Liver (tissue), 9 donors: ENCODE results near the gene B9D2. TPM values are rescaled to one million over a fixed set of nuclear protein-coding genes. Genes with fewer than 3 reads are reported as not detected.

Experiments used
- DNase-seq: peaks from one replicate; pipeline ENCODE4 v3.0.0-alpha.2; 2017; ENCODE audit warnings: low spot score
- H3K27ac ChIP-seq, 2 donors: one replicate each; pipeline ENCODE4 v1.7.0; 2013; ENCODE audit warnings: inconsistent platforms in 2 of 2, low read length in 2 of 2, control low read depth in 1 of 2, low read depth in 1 of 2, mild to moderate bottlenecking in 1 of 2
- H3K27me3 ChIP-seq, 4 donors: one replicate each; pipeline versions ENCODE4 v1.6.1 to v1.7.0; 2013; ENCODE audit warnings: low read length in 3 of 4, inconsistent platforms in 1 of 4, mild to moderate bottlenecking in 1 of 4, moderate library complexity in 1 of 4; ENCODE audit not compliant: control insufficient read depth in 4 of 4, insufficient read depth in 4 of 4
- H3K36me3 ChIP-seq, 4 donors: one replicate each; pipeline versions ENCODE4 v1.6.1 to v1.7.0; 2013; ENCODE audit warnings: low read length in 3 of 4, mild to moderate bottlenecking in 3 of 4, low read depth in 1 of 4, moderate library complexity in 1 of 4; ENCODE audit not compliant: control insufficient read depth in 4 of 4, insufficient read depth in 3 of 4
- H3K4me1 ChIP-seq, 4 donors: one replicate each; pipeline versions ENCODE4 v1.6.1 to v1.7.0; 2013; ENCODE audit warnings: low read length in 3 of 4, mild to moderate bottlenecking in 3 of 4, moderate library complexity in 1 of 4; ENCODE audit not compliant: control insufficient read depth in 4 of 4, insufficient read depth in 4 of 4
- H3K4me3 ChIP-seq, 3 donors: one replicate each; pipeline versions ENCODE4 v1.6.1 to v1.7.0; 2013; ENCODE audit warnings: low read length in 3 of 3, control low read depth in 1 of 3, low read depth in 1 of 3, mild to moderate bottlenecking in 1 of 3
- H3K9ac ChIP-seq, 2 donors: one replicate each; pipeline ENCODE4 v1.7.0; 2013; ENCODE audit warnings: low read length in 2 of 2, mild to moderate bottlenecking in 2 of 2, moderate library complexity in 2 of 2, control low read depth in 1 of 2, low read depth in 1 of 2
- H3K9me3 ChIP-seq, 4 donors: one replicate each; pipeline versions ENCODE4 v1.6.1 to v1.7.0; 2013; ENCODE audit warnings: low read length in 3 of 4; ENCODE audit not compliant: control insufficient read depth in 4 of 4
- EGR1 ChIP-seq, 2 donors: IDR thresholded peaks; 2 replicates each; pipeline ENCODE4 v1.6.1; 2016 to 2018; ENCODE audit warnings: antibody characterized with exemption in 2 of 2, low read depth in 2 of 2
- FOXA2 ChIP-seq: IDR thresholded peaks from 2 replicates; pipeline ENCODE4 v1.6.1; 2016; ENCODE audit warnings: antibody characterized with exemption
- GABPA ChIP-seq, 2 donors: IDR thresholded peaks in 1 of 2; conservative IDR thresholded peaks in 1 of 2; 2 replicates each; pipeline ENCODE4 v1.6.1; 2016; ENCODE audit warnings: antibody characterized with exemption in 2 of 2, mild to moderate bottlenecking in 1 of 2, moderate library complexity in 1 of 2
- HNF4A ChIP-seq, 2 donors: conservative IDR thresholded peaks; 2 replicates each; pipeline ENCODE4 v1.6.1; 2016; ENCODE audit warnings: antibody characterized with exemption in 2 of 2, mild to moderate bottlenecking in 2 of 2
- JUND ChIP-seq, 2 donors: IDR thresholded peaks; 2 replicates each; pipeline ENCODE4 v1.6.1; 2016; ENCODE audit warnings: antibody characterized with exemption in 2 of 2
- NR2F2 ChIP-seq: IDR thresholded peaks from 2 replicates; pipeline ENCODE4 v1.6.1; 2016; ENCODE audit warnings: antibody characterized with exemption
- RAD21 ChIP-seq, 2 donors: IDR thresholded peaks; 2 replicates each; pipeline ENCODE4 v1.6.1; 2016; ENCODE audit warnings: antibody characterized with exemption in 2 of 2, mild to moderate bottlenecking in 2 of 2
- YY1 ChIP-seq: IDR thresholded peaks from 2 replicates; pipeline ENCODE4 v1.6.1; 2016; ENCODE audit warnings: antibody characterized with exemption, mild to moderate bottlenecking
- WGBS: extraction: QIAGEN DNeasy Blood & Tissue Kit; methylation state at CpG from one replicate; pipeline ENCODE4 v1.1.7; 2013; 5-methylcytosine and 5-hydroxymethylcytosine counted together
- polyA plus RNA-seq, 2 donors: library from polyadenylated mRNA; stranded (reverse) in 1 of 2; unstranded in 1 of 2; fragments of 200-250 nt in 1 of 2; fragments of >200 nt in 1 of 2; fragmentation: Nextera tagmentation in 1 of 2; extraction: Ambion mirVana in 1 of 2; gene quantifications; one replicate each; pipeline versions ENCODE4 v1.2.1 to v1.2.3, GENCODE V29; 2013 to 2015
- total RNA-seq, 2 donors: library from RNA; depleted of rRNA; stranded (reverse); fragments of >200 nt; gene quantifications; one replicate each; pipeline ENCODE4 v1.2.3, GENCODE V29; 2014
- TF ChIP-seq, protein P1 (sequence below): IDR thresholded peaks from 2 replicates; pipeline ENCODE4 v1.6.1; 2016; ENCODE audit warnings: antibody characterized with exemption
- TF ChIP-seq, protein P2 (sequence below): IDR thresholded peaks from 2 replicates; pipeline ENCODE4 v1.6.1; 2016; ENCODE audit warnings: antibody characterized with exemption, mild to moderate bottlenecking
- donor health status: healthy.
- donor health status: healthy.
- donor health status: healthy.
- donor health status: healthy.
- donor health status: healthy.

The B9D2 gene
- total and polyA plus RNA-seq, 4 donors: 2.4 to 3.7 (median 3.0) TPM

DNA sequence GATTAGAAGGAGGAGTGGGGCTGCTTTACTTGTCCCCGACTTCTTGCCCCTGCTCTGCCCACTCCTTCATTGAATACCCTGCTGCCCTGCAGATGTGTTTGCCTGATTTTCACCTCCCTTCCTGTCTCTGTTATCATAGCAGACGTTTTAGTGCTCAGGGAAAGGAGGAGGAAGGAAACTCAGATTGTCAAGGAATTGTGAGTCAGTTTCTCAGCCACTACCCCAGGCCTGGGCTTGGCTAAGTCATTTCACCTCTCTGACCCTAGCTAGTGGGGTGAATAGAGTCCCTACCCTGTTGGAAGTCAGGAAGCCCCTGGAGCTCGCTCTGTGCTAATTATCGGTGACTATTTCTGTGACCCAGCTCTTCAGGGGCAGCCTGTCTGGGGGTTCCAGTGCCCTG, 37.5 kb upstream of the B9D2 start:
- H3K4me1 ChIP-seq: peaks cover 2 to 25% (median 17%) of the 10 kb centered on the region in 4 donors
- no peak overlapping the region for H3K4me3 ChIP-seq
- WGBS: 78% methylated on average over 4 of the region's 4 CpGs
- H3K9ac ChIP-seq: no peak overlapping the region
- TF ChIP-seq GABPA (IDR thresholded peaks at IDR 0.05 in 1 of 2, conservative IDR thresholded peaks at IDR 0.05 in 1 of 2) (no peak), NR2F2 (peak; percentile 20)
- H3K36me3 ChIP-seq: peaks cover 0 to 4% (median 0%) of the 10 kb centered on the region in 4 donors
- no peak overlapping the region for H3K27ac ChIP-seq
- no peaks in the 10 kb centered on the region for H3K27me3 ChIP-seq
- no peak for DNase-seq
- H3K9me3 ChIP-seq: no peaks in the 10 kb centered on the region

DNA sequence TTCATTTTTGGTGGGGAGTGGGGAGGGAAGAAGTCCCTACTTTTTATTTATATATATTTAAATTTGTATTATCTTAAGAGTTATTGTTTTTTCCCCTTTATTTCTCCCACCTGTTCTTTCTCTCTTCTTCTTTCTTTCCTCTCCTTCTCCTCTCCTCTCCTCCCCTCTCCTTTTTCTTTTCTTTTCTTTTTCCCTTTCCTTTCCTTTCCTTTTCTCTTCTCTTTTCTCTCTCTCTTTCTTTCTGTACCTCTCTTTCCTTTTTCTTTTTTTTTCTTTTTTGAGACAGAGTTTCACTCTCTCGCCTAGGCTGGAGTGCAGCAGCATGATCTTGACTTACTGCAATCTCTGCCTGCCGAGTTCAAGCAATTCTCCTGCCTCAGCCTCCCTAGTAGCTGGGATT, 35.6 kb upstream of the B9D2 start:
- H3K4me1 ChIP-seq: peaks cover 2 to 34% (median 18%) of the 10 kb centered on the region in 4 donors
- no peaks in the 10 kb centered on the region for H3K9me3 ChIP-seq
- no peak for DNase-seq
- TF ChIP-seq FOXA2 (no peak), EGR1 (IDR thresholded peaks at IDR 0.05; ENCODE audit: low read depth in 2 of 2) (no peak), NR2F2 (no peak), JUND (IDR thresholded peaks at IDR 0.05) (no peak), GABPA (IDR thresholded peaks at IDR 0.05 in 1 of 2, conservative IDR thresholded peaks at IDR 0.05 in 1 of 2) (no peak)
- TF ChIP-seq, protein P1, sequence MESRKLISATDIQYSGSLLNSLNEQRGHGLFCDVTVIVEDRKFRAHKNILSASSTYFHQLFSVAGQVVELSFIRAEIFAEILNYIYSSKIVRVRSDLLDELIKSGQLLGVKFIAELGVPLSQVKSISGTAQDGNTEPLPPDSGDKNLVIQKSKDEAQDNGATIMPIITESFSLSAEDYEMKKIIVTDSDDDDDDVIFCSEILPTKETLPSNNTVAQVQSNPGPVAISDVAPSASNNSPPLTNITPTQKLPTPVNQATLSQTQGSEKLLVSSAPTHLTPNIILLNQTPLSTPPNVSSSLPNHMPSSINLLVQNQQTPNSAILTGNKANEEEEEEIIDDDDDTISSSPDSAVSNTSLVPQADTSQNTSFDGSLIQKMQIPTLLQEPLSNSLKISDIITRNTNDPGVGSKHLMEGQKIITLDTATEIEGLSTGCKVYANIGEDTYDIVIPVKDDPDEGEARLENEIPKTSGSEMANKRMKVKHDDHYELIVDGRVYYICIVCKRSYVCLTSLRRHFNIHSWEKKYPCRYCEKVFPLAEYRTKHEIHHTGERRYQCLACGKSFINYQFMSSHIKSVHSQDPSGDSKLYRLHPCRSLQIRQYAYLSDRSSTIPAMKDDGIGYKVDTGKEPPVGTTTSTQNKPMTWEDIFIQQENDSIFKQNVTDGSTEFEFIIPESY: no peak
- TF ChIP-seq, protein P2, sequence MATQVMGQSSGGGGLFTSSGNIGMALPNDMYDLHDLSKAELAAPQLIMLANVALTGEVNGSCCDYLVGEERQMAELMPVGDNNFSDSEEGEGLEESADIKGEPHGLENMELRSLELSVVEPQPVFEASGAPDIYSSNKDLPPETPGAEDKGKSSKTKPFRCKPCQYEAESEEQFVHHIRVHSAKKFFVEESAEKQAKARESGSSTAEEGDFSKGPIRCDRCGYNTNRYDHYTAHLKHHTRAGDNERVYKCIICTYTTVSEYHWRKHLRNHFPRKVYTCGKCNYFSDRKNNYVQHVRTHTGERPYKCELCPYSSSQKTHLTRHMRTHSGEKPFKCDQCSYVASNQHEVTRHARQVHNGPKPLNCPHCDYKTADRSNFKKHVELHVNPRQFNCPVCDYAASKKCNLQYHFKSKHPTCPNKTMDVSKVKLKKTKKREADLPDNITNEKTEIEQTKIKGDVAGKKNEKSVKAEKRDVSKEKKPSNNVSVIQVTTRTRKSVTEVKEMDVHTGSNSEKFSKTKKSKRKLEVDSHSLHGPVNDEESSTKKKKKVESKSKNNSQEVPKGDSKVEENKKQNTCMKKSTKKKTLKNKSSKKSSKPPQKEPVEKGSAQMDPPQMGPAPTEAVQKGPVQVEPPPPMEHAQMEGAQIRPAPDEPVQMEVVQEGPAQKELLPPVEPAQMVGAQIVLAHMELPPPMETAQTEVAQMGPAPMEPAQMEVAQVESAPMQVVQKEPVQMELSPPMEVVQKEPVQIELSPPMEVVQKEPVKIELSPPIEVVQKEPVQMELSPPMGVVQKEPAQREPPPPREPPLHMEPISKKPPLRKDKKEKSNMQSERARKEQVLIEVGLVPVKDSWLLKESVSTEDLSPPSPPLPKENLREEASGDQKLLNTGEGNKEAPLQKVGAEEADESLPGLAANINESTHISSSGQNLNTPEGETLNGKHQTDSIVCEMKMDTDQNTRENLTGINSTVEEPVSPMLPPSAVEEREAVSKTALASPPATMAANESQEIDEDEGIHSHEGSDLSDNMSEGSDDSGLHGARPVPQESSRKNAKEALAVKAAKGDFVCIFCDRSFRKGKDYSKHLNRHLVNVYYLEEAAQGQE: no peak
- H3K9ac ChIP-seq: no peak overlapping the region
- H3K27me3 ChIP-seq: no peaks in the 10 kb centered on the region
- 94% methylated on average over 2 of the region's 2 CpGs for WGBS
- no peak overlapping the region for H3K4me3 ChIP-seq
- H3K27ac ChIP-seq: no peak overlapping the region
- H3K36me3 ChIP-seq: peaks cover 0 to 4% (median 0%) of the 10 kb centered on the region in 4 donors

DNA sequence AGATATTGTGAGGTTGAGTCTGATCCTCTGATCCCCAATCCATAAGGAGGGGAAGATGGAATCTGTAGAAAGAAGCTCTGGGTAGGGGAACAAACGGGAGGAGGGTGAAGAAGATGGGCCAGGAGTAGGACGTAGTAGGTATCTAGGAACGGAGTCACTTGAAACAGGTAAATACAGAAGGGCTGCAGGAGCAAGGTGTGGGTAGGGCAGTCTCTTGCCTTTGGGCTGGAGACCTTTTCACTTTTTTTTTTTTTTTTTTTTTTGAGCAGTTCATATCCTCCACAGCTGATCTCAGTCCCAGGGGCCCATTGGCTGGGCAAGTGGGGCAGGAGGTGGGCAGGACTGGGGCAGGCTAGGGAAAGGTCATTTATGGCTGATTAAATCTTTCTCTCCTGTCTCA, 35.1 kb upstream of the B9D2 start:
- Histone ChIP-seq H3K4me1 (peaks cover 2 to 34% (median 18%) of the 10 kb centered on the region in 4 donors), H3K27ac (no peak overlapping the region)
- 88% methylated on average over 3 of the region's 3 CpGs for WGBS

More for the DNA sequence above, 35.1 kb upstream of the B9D2 start:
- Histone ChIP-seq H3K27me3 (no peaks in the 10 kb centered on the region), H3K9me3 (no peaks in the 10 kb centered on the region), H3K9ac (no peak overlapping the region), H3K36me3 (peaks cover 0 to 4% (median 0%) of the 10 kb centered on the region in 4 donors), H3K4me3 (peak overlapping the region in 1 of 3 donors; percentile 99)
- TF ChIP-seq JUND (IDR thresholded peaks at IDR 0.05) (no peak), RAD21 (IDR thresholded peaks at IDR 0.05) (no peak), EGR1 (IDR thresholded peaks at IDR 0.05; ENCODE audit: low read depth in 2 of 2) (no peak), YY1 (no peak), HNF4A (conservative IDR thresholded peaks at IDR 0.05) (no peak)
- TF ChIP-seq, protein P2: no peak
- TF ChIP-seq, protein P1: no peak
- DNase-seq: no peak
